GM23338 (cell line): Measurements from ENCODE around the gene ITGAV. TPM values are rescaled to one million over a fixed set of nuclear protein-coding genes. Genes with fewer than 3 reads are reported as not detected.

Experiments used
- ATAC-seq: fragments of 200-7000 bp; cut with Tn5 transposase; 3 replicates; pipeline ENCODE4 v1.9.1; 2020
- DNase-seq: peaks from one replicate; pipeline ENCODE4 v3.0.0-alpha.2; 2015; ENCODE audit warnings: low spot score
- H2AFZ ChIP-seq: fragments of 200-600 bp; sonication (generic); 2 replicates; pipeline ENCODE4 v1.8.0; 2016; ENCODE audit warnings: antibody characterized with exemption, mild to moderate bottlenecking, moderate library complexity
- H3F3A ChIP-seq: fragments of 200-600 bp; sonication (generic); replicated peaks from 2 replicates; pipeline ENCODE4 v1.8.0; 2017; ENCODE audit warnings: antibody characterized with exemption, mixed run types, low read depth
- H3K27ac ChIP-seq: fragments of 200-600 bp; sonication (generic); 2 replicates; pipeline ENCODE4 v1.6.1; 2016; ENCODE audit warnings: low read depth
- H3K27me3 ChIP-seq: fragments of 200-600 bp; sonication (generic); 2 replicates; pipeline ENCODE4 v1.8.0; 2016; ENCODE audit warnings: mild to moderate bottlenecking, mixed run types, moderate library complexity; ENCODE audit not compliant: insufficient read depth
- H3K36me3 ChIP-seq: fragments of 200-600 bp; sonication (generic); 2 replicates; pipeline ENCODE4 v1.8.0; 2016; ENCODE audit warnings: mild to moderate bottlenecking; ENCODE audit not compliant: insufficient read depth
- H3K4me1 ChIP-seq: fragments of 200-600 bp; sonication (generic); 2 replicates; pipeline ENCODE4 v1.8.0; 2016; ENCODE audit warnings: mild to moderate bottlenecking, moderate library complexity; ENCODE audit not compliant: insufficient read depth
- H3K4me2 ChIP-seq: fragments of 200-600 bp; sonication (generic); 2 replicates; pipeline ENCODE4 v1.7.1; 2017; ENCODE audit warnings: mixed run types
- H3K4me3 ChIP-seq: fragments of 200-600 bp; sonication (generic); 2 replicates; pipeline ENCODE4 v1.6.1; 2016; ENCODE audit warnings: mixed run types
- H3K79me2 ChIP-seq: fragments of 200-600 bp; sonication (generic); replicated peaks from 2 replicates; pipeline ENCODE4 v1.8.0; 2017; ENCODE audit warnings: mild to moderate bottlenecking; ENCODE audit not compliant: insufficient read depth
- H3K9me2 ChIP-seq: fragments of 200-600 bp; sonication (generic); 2 replicates; pipeline ENCODE4 v1.8.0; 2017; ENCODE audit not compliant: insufficient read depth
- H4K20me1 ChIP-seq: fragments of 200-600 bp; sonication (generic); replicated peaks from 2 replicates; pipeline ENCODE4 v1.8.0; 2017; ENCODE audit warnings: mild to moderate bottlenecking; ENCODE audit not compliant: insufficient read depth
- H3K27ac Mint-ChIP-seq: 2 replicates; pipeline ENCODE4 v1.8.0; 2020; ENCODE audit warnings: inconsistent platforms, mild to moderate bottlenecking, moderate library complexity, mixed read lengths
- H3K27me3 Mint-ChIP-seq: 3 replicates; pipeline ENCODE4 v1.8.0; 2022; ENCODE audit warnings: low read depth, mild to moderate bottlenecking, moderate library complexity, mixed read lengths, inconsistent platforms; ENCODE audit not compliant: insufficient read depth, poor library complexity
- H3K36me3 Mint-ChIP-seq: 3 replicates; pipeline ENCODE4 v1.8.0; 2021; ENCODE audit warnings: low read depth, mild to moderate bottlenecking, inconsistent platforms, moderate library complexity, mixed read lengths
- H3K4me1 Mint-ChIP-seq: 3 replicates; pipeline ENCODE4 v1.8.0; 2020; ENCODE audit warnings: mild to moderate bottlenecking, inconsistent platforms, mixed read lengths
- H3K4me3 Mint-ChIP-seq: 3 replicates; pipeline ENCODE4 v1.8.0; 2021; ENCODE audit warnings: moderate library complexity, mild to moderate bottlenecking, inconsistent platforms, mixed read lengths
- H3K9me3 Mint-ChIP-seq: 3 replicates; pipeline ENCODE4 v1.8.0; 2020; ENCODE audit warnings: moderate library complexity, mild to moderate bottlenecking, inconsistent platforms, mixed read lengths
- CREB1 ChIP-seq: fragments of 250-450 bp; sonication (Bioruptor Pico); IDR thresholded peaks from 2 replicates; pipeline ENCODE4 v1.5.0; 2020; ENCODE audit warnings: low read depth, mild to moderate bottlenecking, moderate library complexity
- EZH2 ChIP-seq: fragments of 200-600 bp; sonication (generic); IDR thresholded peaks from one replicate; pipeline ENCODE4 v1.8.0; 2017; ENCODE audit warnings: antibody characterized with exemption, mild to moderate bottlenecking, low read depth; ENCODE audit not compliant: unreplicated experiment
- EZH2phosphoT487 ChIP-seq: fragments of 200-600 bp; sonication (generic); IDR thresholded peaks from one replicate; pipeline ENCODE4 v1.8.1; 2018; ENCODE audit warnings: antibody characterized with exemption; ENCODE audit not compliant: unreplicated experiment
- JUNB ChIP-seq: IDR thresholded peaks from one replicate; pipeline ENCODE4 v1.6.1; 2016; ENCODE audit warnings: antibody characterized with exemption; ENCODE audit not compliant: unreplicated experiment
- NANOG ChIP-seq: IDR thresholded peaks from 2 replicates; pipeline ENCODE4 v1.6.1; 2016; ENCODE audit warnings: antibody characterized with exemption, borderline replicate concordance
- POLR2AphosphoS5 ChIP-seq: IDR thresholded peaks from 2 replicates; pipeline ENCODE4 v1.6.1; 2016; ENCODE audit warnings: antibody characterized with exemption, low read depth
- STAT1 ChIP-seq: IDR thresholded peaks from one replicate; pipeline ENCODE4 v1.6.1; 2016; ENCODE audit warnings: antibody characterized with exemption; ENCODE audit not compliant: unreplicated experiment
- ZNF114 ChIP-seq: fragments of 250-450 bp; sonication (Bioruptor Pico); IDR thresholded peaks from 2 replicates; pipeline ENCODE4 v1.5.0; 2020; ENCODE audit warnings: mild to moderate bottlenecking, moderate library complexity
- ZNF331 ChIP-seq: fragments of 250-450 bp; sonication (Bioruptor Pico); IDR thresholded peaks from 2 replicates; pipeline ENCODE4 v1.5.0; 2020; ENCODE audit warnings: low read depth, mild to moderate bottlenecking, moderate library complexity
- polyA plus RNA-seq: library from polyadenylated mRNA; unstranded; fragments of >200 nt; fragmentation: Nextera tagmentation; extraction: Ambion mirVana; gene quantifications from 2 replicates; pipeline ENCODE4 v1.2.1, GENCODE V29; 2016
- total RNA-seq: library from RNA; depleted of rRNA; stranded (reverse); fragments of >200 nt; shearing (Covaris generic); gene quantifications from 2 replicates; pipeline ENCODE4 v1.2.3, GENCODE V29; 2014
- TF ChIP-seq, protein P1 (sequence below): IDR thresholded peaks from one replicate; pipeline ENCODE4 v1.6.1; 2018; ENCODE audit warnings: antibody characterized with exemption; ENCODE audit not compliant: unreplicated experiment
- TF ChIP-seq, protein P2 (sequence below): fragments of 250-450 bp; sonication (Bioruptor Pico); IDR thresholded peaks from 2 replicates; pipeline ENCODE4 v1.5.0; 2020; ENCODE audit warnings: mild to moderate bottlenecking, moderate library complexity
- TF ChIP-seq, protein P3 (sequence below): IDR thresholded peaks from 2 replicates; pipeline ENCODE4 v1.6.1; 2016; ENCODE audit warnings: antibody characterized with exemption
- TF ChIP-seq, protein P4 (sequence below), 2 experiments: fragments of 200-600 bp in 1 of 2; sonication (generic) in 1 of 2; conservative IDR thresholded peaks; 2 replicates each; pipeline versions ENCODE4 v1.5.1 to v1.6.1; 2016 to 2017; ENCODE audit warnings: antibody characterized with exemption in 2 of 2, low read depth in 2 of 2, mild to moderate bottlenecking in 2 of 2, moderate library complexity in 1 of 2

The ITGAV gene
- total and polyA plus RNA-seq, 2 experiments from 2014 or later: 9.1 to 56.5 TPM

DNA sequence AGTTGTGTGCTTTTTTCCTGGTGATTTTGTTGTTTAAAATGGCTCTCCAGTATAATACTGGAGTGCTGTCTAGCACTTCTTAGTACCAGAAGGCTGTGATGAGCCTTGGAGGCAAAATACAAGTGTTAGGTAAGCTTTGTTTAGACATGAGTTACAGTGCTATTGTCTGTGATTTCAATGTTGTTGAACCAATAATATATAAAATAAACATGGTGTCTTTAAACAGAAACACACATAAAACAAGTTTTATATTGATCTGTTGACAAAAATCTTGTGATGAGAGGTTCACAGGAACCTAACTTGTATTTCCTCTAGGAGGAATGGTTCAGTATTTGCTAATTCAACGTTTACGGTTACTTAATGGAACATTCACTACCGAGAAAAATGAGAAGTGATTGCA, 99.0 kb downstream of the ITGAV start:
- ATAC-seq (no peak), DNase-seq (no peak)
- Mint-ChIP-seq H3K27ac (no peak overlapping the region), H3K9me3 (peaks cover 15% of the 10 kb centered on the region; the same call in 2 of the 3 replicates), H3K4me1 (peaks cover 16% of the 10 kb centered on the region), H3K36me3 (peaks cover 9% of the 10 kb centered on the region), H3K4me3 (no peak overlapping the region), H3K27me3 (peaks cover 3% of the 10 kb centered on the region)
- Histone ChIP-seq H4K20me1 (no peaks in the 10 kb centered on the region), H3K36me3 (peaks cover 4% of the 10 kb centered on the region; the same call in 1 of the 2 replicates), H3K27ac (no peak overlapping the region), H3K79me2 (no peaks in the 10 kb centered on the region), H3K4me3 (no peak overlapping the region), H3K4me2 (no peak overlapping the region), H2AFZ (no peak overlapping the region), H3K4me1 (peaks cover 7% of the 10 kb centered on the region; the same call in 1 of the 2 replicates), H3K27me3 (no peaks in the 10 kb centered on the region), H3K9me2 (peaks cover 7% of the 10 kb centered on the region; the same call in 1 of the 2 replicates), H3F3A (no peaks in the 10 kb centered on the region)
- TF ChIP-seq ZNF114 (CRISPR knock-in tag) (no peak), NANOG (no peak), CREB1 (CRISPR knock-in tag) (no peak), POLR2AphosphoS5 (no peak), STAT1 (no peak), EZH2 (no peak), JUNB (no peak), ZNF331 (no peak), EZH2phosphoT487 (no peak)
- TF ChIP-seq, protein P1, sequence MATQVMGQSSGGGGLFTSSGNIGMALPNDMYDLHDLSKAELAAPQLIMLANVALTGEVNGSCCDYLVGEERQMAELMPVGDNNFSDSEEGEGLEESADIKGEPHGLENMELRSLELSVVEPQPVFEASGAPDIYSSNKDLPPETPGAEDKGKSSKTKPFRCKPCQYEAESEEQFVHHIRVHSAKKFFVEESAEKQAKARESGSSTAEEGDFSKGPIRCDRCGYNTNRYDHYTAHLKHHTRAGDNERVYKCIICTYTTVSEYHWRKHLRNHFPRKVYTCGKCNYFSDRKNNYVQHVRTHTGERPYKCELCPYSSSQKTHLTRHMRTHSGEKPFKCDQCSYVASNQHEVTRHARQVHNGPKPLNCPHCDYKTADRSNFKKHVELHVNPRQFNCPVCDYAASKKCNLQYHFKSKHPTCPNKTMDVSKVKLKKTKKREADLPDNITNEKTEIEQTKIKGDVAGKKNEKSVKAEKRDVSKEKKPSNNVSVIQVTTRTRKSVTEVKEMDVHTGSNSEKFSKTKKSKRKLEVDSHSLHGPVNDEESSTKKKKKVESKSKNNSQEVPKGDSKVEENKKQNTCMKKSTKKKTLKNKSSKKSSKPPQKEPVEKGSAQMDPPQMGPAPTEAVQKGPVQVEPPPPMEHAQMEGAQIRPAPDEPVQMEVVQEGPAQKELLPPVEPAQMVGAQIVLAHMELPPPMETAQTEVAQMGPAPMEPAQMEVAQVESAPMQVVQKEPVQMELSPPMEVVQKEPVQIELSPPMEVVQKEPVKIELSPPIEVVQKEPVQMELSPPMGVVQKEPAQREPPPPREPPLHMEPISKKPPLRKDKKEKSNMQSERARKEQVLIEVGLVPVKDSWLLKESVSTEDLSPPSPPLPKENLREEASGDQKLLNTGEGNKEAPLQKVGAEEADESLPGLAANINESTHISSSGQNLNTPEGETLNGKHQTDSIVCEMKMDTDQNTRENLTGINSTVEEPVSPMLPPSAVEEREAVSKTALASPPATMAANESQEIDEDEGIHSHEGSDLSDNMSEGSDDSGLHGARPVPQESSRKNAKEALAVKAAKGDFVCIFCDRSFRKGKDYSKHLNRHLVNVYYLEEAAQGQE: no peak
- TF ChIP-seq, protein P2, sequence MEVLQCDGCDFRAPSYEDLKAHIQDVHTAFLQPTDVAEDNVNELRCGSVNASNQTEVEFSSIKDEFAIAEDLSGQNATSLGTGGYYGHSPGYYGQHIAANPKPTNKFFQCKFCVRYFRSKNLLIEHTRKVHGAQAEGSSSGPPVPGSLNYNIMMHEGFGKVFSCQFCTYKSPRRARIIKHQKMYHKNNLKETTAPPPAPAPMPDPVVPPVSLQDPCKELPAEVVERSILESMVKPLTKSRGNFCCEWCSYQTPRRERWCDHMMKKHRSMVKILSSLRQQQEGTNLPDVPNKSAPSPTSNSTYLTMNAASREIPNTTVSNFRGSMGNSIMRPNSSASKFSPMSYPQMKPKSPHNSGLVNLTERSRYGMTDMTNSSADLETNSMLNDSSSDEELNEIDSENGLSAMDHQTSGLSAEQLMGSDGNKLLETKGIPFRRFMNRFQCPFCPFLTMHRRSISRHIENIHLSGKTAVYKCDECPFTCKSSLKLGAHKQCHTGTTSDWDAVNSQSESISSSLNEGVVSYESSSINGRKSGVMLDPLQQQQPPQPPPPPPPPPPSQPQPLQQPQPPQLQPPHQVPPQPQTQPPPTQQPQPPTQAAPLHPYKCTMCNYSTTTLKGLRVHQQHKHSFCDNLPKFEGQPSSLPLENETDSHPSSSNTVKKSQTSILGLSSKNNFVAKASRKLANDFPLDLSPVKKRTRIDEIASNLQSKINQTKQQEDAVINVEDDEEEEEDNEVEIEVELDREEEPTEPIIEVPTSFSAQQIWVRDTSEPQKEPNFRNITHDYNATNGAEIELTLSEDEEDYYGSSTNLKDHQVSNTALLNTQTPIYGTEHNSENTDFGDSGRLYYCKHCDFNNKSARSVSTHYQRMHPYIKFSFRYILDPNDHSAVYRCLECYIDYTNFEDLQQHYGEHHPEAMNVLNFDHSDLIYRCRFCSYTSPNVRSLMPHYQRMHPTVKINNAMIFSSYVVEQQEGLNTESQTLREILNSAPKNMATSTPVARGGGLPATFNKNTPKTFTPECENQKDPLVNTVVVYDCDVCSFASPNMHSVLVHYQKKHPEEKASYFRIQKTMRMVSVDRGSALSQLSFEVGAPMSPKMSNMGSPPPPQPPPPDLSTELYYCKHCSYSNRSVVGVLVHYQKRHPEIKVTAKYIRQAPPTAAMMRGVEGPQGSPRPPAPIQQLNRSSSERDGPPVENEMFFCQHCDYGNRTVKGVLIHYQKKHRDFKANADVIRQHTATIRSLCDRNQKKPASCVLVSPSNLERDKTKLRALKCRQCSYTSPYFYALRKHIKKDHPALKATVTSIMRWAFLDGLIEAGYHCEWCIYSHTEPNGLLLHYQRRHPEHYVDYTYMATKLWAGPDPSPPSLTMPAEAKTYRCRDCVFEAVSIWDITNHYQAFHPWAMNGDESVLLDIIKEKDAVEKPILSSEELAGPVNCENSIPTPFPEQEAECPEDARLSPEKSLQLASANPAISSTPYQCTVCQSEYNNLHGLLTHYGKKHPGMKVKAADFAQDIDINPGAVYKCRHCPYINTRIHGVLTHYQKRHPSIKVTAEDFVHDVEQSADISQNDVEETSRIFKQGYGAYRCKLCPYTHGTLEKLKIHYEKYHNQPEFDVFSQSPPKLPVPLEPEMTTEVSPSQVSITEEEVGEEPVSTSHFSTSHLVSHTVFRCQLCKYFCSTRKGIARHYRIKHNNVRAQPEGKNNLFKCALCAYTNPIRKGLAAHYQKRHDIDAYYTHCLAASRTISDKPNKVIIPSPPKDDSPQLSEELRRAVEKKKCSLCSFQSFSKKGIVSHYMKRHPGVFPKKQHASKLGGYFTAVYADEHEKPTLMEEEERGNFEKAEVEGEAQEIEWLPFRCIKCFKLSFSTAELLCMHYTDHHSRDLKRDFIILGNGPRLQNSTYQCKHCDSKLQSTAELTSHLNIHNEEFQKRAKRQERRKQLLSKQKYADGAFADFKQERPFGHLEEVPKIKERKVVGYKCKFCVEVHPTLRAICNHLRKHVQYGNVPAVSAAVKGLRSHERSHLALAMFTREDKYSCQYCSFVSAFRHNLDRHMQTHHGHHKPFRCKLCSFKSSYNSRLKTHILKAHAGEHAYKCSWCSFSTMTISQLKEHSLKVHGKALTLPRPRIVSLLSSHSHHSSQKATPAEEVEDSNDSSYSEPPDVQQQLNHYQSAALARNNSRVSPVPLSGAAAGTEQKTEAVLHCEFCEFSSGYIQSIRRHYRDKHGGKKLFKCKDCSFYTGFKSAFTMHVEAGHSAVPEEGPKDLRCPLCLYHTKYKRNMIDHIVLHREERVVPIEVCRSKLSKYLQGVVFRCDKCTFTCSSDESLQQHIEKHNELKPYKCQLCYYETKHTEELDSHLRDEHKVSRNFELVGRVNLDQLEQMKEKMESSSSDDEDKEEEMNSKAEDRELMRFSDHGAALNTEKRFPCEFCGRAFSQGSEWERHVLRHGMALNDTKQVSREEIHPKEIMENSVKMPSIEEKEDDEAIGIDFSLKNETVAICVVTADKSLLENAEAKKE (CRISPR knock-in tag): no peak
- TF ChIP-seq, protein P3, sequence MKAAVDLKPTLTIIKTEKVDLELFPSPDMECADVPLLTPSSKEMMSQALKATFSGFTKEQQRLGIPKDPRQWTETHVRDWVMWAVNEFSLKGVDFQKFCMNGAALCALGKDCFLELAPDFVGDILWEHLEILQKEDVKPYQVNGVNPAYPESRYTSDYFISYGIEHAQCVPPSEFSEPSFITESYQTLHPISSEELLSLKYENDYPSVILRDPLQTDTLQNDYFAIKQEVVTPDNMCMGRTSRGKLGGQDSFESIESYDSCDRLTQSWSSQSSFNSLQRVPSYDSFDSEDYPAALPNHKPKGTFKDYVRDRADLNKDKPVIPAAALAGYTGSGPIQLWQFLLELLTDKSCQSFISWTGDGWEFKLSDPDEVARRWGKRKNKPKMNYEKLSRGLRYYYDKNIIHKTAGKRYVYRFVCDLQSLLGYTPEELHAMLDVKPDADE: no peak
- TF ChIP-seq, protein P4, sequence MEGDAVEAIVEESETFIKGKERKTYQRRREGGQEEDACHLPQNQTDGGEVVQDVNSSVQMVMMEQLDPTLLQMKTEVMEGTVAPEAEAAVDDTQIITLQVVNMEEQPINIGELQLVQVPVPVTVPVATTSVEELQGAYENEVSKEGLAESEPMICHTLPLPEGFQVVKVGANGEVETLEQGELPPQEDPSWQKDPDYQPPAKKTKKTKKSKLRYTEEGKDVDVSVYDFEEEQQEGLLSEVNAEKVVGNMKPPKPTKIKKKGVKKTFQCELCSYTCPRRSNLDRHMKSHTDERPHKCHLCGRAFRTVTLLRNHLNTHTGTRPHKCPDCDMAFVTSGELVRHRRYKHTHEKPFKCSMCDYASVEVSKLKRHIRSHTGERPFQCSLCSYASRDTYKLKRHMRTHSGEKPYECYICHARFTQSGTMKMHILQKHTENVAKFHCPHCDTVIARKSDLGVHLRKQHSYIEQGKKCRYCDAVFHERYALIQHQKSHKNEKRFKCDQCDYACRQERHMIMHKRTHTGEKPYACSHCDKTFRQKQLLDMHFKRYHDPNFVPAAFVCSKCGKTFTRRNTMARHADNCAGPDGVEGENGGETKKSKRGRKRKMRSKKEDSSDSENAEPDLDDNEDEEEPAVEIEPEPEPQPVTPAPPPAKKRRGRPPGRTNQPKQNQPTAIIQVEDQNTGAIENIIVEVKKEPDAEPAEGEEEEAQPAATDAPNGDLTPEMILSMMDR (conservative IDR thresholded peaks at IDR 0.05; ENCODE audit: low read depth in 2 of 2): no peak
